ENCODE results near the gene S100A1.

DNA sequence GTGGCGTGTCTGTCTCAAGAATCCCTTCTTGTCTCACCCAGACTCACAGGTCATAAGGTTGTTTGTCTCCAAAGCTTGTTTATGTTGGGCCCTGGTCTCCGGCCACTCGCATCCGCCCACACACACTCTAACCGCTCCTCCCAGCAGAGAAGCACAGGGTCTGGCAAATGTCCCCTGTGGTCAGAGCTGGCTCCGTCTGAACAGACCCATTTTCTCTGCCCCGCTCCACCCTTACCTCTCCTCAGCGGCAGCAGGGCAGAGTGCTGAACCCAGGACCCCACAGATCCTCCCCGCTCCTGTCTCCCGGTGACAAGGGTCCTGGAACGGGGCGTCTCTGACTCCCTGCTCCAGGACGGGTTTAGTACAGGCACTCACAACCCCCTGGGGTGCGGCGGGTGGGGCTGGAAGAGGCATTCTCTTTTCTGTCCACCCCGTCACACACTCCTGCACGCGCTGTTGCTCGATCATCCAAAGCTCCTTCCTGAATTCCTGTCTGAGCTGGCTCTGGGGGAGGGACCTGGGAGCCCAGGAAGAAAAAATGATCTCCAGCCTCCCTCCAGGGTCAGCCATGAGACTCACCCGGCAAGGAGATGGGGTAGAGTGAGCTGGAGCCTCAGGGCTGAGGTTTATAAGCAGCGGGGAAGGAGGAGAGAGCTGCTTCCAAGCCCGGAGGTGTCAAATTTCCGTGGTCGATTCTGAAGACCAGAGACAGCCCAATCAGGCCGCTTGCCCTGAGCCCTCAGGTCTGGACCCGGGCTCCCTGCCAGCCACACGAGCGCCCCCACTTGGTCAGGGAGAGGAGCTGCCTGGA, 1.1 kb upstream of the S100A1 start, which contains the start of gene S100A13:
- TF ChIP-seq, protein P1, sequence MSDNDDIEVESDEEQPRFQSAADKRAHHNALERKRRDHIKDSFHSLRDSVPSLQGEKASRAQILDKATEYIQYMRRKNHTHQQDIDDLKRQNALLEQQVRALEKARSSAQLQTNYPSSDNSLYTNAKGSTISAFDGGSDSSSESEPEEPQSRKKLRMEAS (IDR thresholded peaks at IDR 0.05), result peak; percentile 42; the same call in 1 of the 2 replicates
- TF ChIP-seq, protein P2, sequence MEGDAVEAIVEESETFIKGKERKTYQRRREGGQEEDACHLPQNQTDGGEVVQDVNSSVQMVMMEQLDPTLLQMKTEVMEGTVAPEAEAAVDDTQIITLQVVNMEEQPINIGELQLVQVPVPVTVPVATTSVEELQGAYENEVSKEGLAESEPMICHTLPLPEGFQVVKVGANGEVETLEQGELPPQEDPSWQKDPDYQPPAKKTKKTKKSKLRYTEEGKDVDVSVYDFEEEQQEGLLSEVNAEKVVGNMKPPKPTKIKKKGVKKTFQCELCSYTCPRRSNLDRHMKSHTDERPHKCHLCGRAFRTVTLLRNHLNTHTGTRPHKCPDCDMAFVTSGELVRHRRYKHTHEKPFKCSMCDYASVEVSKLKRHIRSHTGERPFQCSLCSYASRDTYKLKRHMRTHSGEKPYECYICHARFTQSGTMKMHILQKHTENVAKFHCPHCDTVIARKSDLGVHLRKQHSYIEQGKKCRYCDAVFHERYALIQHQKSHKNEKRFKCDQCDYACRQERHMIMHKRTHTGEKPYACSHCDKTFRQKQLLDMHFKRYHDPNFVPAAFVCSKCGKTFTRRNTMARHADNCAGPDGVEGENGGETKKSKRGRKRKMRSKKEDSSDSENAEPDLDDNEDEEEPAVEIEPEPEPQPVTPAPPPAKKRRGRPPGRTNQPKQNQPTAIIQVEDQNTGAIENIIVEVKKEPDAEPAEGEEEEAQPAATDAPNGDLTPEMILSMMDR (CRISPR knock-in tag; IDR thresholded peaks at IDR 0.05), result peak; percentile 94
- TF ChIP-seq ZNF652 (CRISPR knock-in tag; IDR thresholded peaks at IDR 0.05; ENCODE audit: borderline replicate concordance, low read depth) (no peak), ZMYM4 (CRISPR knock-in tag; IDR thresholded peaks at IDR 0.05) (peak; percentile 79), ZNF792 (CRISPR knock-in tag; IDR thresholded peaks at IDR 0.05) (no peak; the same call in 1 of the 2 replicates), EZH2 (conservative IDR thresholded peaks at IDR 0.05; ENCODE audit: low read depth, low read length) (no peak), HCFC1 (IDR thresholded peaks at IDR 0.05; ENCODE audit: low read depth, low read length) (no peak), HOXD1 (CRISPR knock-in tag; IDR thresholded peaks at IDR 0.05) (no peak), NPAS2 (CRISPR knock-in tag; IDR thresholded peaks at IDR 0.05; ENCODE audit: borderline replicate concordance) (no peak)
- TF ChIP-seq, protein P3, sequence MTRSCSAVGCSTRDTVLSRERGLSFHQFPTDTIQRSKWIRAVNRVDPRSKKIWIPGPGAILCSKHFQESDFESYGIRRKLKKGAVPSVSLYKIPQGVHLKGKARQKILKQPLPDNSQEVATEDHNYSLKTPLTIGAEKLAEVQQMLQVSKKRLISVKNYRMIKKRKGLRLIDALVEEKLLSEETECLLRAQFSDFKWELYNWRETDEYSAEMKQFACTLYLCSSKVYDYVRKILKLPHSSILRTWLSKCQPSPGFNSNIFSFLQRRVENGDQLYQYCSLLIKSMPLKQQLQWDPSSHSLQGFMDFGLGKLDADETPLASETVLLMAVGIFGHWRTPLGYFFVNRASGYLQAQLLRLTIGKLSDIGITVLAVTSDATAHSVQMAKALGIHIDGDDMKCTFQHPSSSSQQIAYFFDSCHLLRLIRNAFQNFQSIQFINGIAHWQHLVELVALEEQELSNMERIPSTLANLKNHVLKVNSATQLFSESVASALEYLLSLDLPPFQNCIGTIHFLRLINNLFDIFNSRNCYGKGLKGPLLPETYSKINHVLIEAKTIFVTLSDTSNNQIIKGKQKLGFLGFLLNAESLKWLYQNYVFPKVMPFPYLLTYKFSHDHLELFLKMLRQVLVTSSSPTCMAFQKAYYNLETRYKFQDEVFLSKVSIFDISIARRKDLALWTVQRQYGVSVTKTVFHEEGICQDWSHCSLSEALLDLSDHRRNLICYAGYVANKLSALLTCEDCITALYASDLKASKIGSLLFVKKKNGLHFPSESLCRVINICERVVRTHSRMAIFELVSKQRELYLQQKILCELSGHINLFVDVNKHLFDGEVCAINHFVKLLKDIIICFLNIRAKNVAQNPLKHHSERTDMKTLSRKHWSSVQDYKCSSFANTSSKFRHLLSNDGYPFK (CRISPR knock-in tag; IDR thresholded peaks at IDR 0.05; ENCODE audit: borderline replicate concordance), result no peak; the same call in 1 of the 2 replicates
